ENCODE data around the gene LIMS1. TPM values are rescaled to one million over a fixed set of nuclear protein-coding genes. Genes with fewer than 3 reads are reported as not detected.

The LIMS1 gene
- total and polyA plus RNA-seq, 2 of the 13 experiments (the other 11 are each of a cell fraction or from before 2014, with no cell fraction given), result 38.3 to 49.6 TPM

DNA sequence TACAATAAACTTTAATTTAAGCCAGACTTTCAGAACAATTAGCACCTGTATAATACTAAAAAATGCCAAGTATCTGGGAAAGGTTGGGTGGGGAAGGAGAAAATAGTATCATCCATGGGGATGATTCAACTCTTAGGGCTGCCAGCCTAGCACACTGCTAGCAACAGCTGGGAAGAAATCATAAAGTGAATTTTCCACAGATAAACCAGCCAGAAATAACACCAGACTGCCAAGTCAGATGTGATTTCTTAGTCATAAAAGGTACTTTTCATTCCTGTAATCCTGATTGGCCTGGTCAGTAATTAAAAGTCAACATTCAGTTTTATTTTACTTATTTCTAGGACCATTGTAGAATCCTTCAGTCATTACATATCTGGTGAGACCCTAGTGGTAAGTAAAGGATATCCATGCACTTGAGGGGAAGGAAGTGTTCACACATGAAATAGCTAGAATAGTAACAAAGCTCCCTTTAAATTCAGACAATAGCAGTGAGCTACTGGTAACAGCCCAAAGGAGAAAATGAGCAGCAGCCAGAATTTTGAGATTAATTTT lies 59.4 kb downstream of the LIMS1 start (continued):
- TF ChIP-seq, protein P1, sequence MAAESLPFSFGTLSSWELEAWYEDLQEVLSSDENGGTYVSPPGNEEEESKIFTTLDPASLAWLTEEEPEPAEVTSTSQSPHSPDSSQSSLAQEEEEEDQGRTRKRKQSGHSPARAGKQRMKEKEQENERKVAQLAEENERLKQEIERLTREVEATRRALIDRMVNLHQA (CRISPR knock-in tag; IDR thresholded peaks at IDR 0.05), result no peak
- no peak for TF ChIP-seq EHMT2 (IDR thresholded peaks at IDR 0.05; ENCODE audit: borderline replicate concordance, low read depth, low read length)
- no peak for TF ChIP-seq ZNF382 (CRISPR knock-in tag; IDR thresholded peaks at IDR 0.05; ENCODE audit: borderline replicate concordance)
- no peak for TF ChIP-seq ZNF720 (CRISPR knock-in tag; IDR thresholded peaks at IDR 0.05)
- TF ChIP-seq POGZ (CRISPR knock-in tag; IDR thresholded peaks at IDR 0.05), result no peak
- TF ChIP-seq, protein P2, sequence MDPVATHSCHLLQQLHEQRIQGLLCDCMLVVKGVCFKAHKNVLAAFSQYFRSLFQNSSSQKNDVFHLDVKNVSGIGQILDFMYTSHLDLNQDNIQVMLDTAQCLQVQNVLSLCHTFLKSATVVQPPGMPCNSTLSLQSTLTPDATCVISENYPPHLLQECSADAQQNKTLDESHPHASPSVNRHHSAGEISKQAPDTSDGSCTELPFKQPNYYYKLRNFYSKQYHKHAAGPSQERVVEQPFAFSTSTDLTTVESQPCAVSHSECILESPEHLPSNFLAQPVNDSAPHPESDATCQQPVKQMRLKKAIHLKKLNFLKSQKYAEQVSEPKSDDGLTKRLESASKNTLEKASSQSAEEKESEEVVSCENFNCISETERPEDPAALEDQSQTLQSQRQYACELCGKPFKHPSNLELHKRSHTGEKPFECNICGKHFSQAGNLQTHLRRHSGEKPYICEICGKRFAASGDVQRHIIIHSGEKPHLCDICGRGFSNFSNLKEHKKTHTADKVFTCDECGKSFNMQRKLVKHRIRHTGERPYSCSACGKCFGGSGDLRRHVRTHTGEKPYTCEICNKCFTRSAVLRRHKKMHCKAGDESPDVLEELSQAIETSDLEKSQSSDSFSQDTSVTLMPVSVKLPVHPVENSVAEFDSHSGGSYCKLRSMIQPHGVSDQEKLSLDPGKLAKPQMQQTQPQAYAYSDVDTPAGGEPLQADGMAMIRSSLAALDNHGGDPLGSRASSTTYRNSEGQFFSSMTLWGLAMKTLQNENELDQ (CRISPR knock-in tag; IDR thresholded peaks at IDR 0.05; ENCODE audit: borderline replicate concordance), result no peak
- no peak for TF ChIP-seq ZNF205 (CRISPR knock-in tag; IDR thresholded peaks at IDR 0.05)
- no peak for TF ChIP-seq DNMT1 (CRISPR knock-in tag; IDR thresholded peaks at IDR 0.05)
- TF ChIP-seq, protein P3, sequence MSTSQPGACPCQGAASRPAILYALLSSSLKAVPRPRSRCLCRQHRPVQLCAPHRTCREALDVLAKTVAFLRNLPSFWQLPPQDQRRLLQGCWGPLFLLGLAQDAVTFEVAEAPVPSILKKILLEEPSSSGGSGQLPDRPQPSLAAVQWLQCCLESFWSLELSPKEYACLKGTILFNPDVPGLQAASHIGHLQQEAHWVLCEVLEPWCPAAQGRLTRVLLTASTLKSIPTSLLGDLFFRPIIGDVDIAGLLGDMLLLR (CRISPR knock-in tag; IDR thresholded peaks at IDR 0.05), result no peak
